ENCODE results near the gene CTRB1.

DNA sequence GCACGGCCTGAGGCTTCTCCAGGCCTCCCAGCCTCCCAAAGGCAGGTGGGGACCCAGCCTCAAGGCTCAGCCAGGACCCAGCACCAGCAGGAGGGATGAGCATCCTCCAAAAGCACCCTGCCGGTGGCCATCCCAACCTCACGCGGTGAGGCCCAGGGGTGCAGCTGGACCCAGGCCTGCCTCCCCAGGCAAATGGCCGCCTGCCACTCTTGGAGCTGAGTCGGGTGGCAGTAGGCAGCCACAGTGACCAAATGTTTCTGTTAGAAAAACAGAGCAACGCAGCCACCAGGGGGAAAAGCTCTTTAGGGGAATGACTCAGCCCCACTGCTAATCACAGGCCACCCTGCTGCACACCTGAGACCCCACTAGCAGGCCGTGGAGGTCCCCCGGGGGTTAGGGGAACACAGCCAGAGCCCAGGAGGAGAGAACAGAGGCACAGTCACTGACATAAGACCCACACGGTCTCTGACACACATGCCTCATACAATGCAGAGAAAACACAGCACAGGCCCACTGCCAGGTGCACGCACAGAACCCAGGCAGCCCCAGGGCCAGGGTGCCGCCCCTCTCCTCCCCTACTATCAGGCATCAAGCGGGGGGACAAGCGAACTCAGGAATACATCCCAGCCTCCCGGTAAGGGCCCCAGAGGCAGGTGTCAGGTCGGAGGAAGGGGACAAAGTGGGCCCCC is 20.2 kb downstream of the CTRB1 start:
- TF ChIP-seq, protein P1, sequence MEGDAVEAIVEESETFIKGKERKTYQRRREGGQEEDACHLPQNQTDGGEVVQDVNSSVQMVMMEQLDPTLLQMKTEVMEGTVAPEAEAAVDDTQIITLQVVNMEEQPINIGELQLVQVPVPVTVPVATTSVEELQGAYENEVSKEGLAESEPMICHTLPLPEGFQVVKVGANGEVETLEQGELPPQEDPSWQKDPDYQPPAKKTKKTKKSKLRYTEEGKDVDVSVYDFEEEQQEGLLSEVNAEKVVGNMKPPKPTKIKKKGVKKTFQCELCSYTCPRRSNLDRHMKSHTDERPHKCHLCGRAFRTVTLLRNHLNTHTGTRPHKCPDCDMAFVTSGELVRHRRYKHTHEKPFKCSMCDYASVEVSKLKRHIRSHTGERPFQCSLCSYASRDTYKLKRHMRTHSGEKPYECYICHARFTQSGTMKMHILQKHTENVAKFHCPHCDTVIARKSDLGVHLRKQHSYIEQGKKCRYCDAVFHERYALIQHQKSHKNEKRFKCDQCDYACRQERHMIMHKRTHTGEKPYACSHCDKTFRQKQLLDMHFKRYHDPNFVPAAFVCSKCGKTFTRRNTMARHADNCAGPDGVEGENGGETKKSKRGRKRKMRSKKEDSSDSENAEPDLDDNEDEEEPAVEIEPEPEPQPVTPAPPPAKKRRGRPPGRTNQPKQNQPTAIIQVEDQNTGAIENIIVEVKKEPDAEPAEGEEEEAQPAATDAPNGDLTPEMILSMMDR (IDR thresholded peaks at IDR 0.05), result no peak
- no peak for TF ChIP-seq POLR2A (IDR thresholded peaks at IDR 0.05)

All from Peyer's patch (tissue), 4 donors.